Measurements from ENCODE around the gene RYR3.

RYR3 gene

GRCh38 chr15:33454346-33454745 lies 143.6 kb downstream of the RYR3 start:
- no peak for DNase-seq

- DNase-seq = no peak
Measured at GRCh38 chr15:33454996-33455395, 144.2 kb downstream of the RYR3 start.

GRCh38 chr15:33458421-33458820 lies 147.7 kb downstream of the RYR3 start:
- no peak for DNase-seq

GRCh38 chr15:33460166-33460805 lies 149.5 kb downstream of the RYR3 start:
- DNase-seq = no peak

- no peak for DNase-seq
Measured at GRCh38 chr15:33461671-33462070, 150.9 kb downstream of the RYR3 start.

GRCh38 chr15:33467146-33467815 lies 156.5 kb downstream of the RYR3 start:
- no peak for DNase-seq

- no peak for DNase-seq
Measured at GRCh38 chr15:33467816-33468163, 157.0 kb downstream of the RYR3 start.

- no peak for DNase-seq
Measured at GRCh38 chr15:33468740-33469139, 158.0 kb downstream of the RYR3 start.

- no peak for DNase-seq
Measured at GRCh38 chr15:33473005-33473404, 162.2 kb downstream of the RYR3 start.

- no peak for DNase-seq
Measured at GRCh38 chr15:33473714-33474113, 162.9 kb downstream of the RYR3 start.

GRCh38 chr15:33476076-33476475 lies 165.3 kb downstream of the RYR3 start:
- DNase-seq = no peak

- no peak for DNase-seq
Measured at GRCh38 chr15:33476908-33477307, 166.1 kb downstream of the RYR3 start.

GRCh38 chr15:33489335-33489734 lies 178.6 kb downstream of the RYR3 start:
- DNase-seq = no peak

- DNase-seq = no peak
Measured at GRCh38 chr15:33490703-33491102, 179.9 kb downstream of the RYR3 start.

GRCh38 chr15:33492434-33493052 lies 181.8 kb downstream of the RYR3 start:
- no peak for DNase-seq

GRCh38 chr15:33494306-33494705 lies 183.5 kb downstream of the RYR3 start:
- DNase-seq = no peak

- DNase-seq = no peak
Measured at GRCh38 chr15:33500432-33501195, 189.8 kb downstream of the RYR3 start.

GRCh38 chr15:33503681-33504080 lies 192.9 kb downstream of the RYR3 start:
- no peak for DNase-seq

GRCh38 chr15:33506781-33507296 lies 196.1 kb downstream of the RYR3 start:
- no peak for DNase-seq

- no peak for DNase-seq
Measured at GRCh38 chr15:33508703-33509102, 197.9 kb downstream of the RYR3 start.

- no peak for DNase-seq
Measured at GRCh38 chr15:33515121-33515520, 204.4 kb downstream of the RYR3 start.

- DNase-seq = no peak
Measured at GRCh38 chr15:33516563-33516962, 205.8 kb downstream of the RYR3 start.

GRCh38 chr15:33517944-33518343 lies 207.2 kb downstream of the RYR3 start:
- no peak for DNase-seq

- no peak for DNase-seq
Measured at GRCh38 chr15:33518421-33518820, 207.7 kb downstream of the RYR3 start.
